Type B pancreatic cell (in vitro differentiated cells): Measurements from ENCODE around the gene MRPL43. TPM values are rescaled to one million over a fixed set of nuclear protein-coding genes. Genes with fewer than 3 reads are reported as not detected.

Experiments used
- DNase-seq: peaks from one replicate; pipeline ENCODE4 v3.0.0; 2021; ENCODE audit warnings: mixed read lengths; ENCODE audit not compliant: unreplicated experiment; ENCODE audit errors: extremely low spot score
- H3K27ac Mint-ChIP-seq: 2 replicates; pipeline ENCODE4 v1.8.0; 2021; ENCODE audit warnings: mild to moderate bottlenecking, mixed read lengths
- H3K27me3 Mint-ChIP-seq: 2 replicates; pipeline ENCODE4 v1.8.0; 2021; ENCODE audit warnings: mixed read lengths
- H3K36me3 Mint-ChIP-seq: 2 replicates; pipeline ENCODE4 v1.8.0; 2021; ENCODE audit warnings: mixed read lengths
- H3K4me1 Mint-ChIP-seq: one replicate; pipeline ENCODE4 v1.8.0; 2021; ENCODE audit warnings: mixed read lengths; ENCODE audit not compliant: unreplicated experiment
- H3K4me3 Mint-ChIP-seq: 2 replicates; pipeline ENCODE4 v1.8.0; 2021; ENCODE audit warnings: mild to moderate bottlenecking, mixed read lengths
- H3K9me3 Mint-ChIP-seq: 2 replicates; pipeline ENCODE4 v1.8.0; 2021; ENCODE audit warnings: mixed read lengths
- CTCF ChIP-seq: fragments of 200-600 bp; sonication (generic); conservative IDR thresholded peaks from 2 replicates; pipeline ENCODE4 v1.5.0; 2021; ENCODE audit warnings: antibody characterized with exemption, mild to moderate bottlenecking
- microRNA-seq: library from miRNA; unstranded; fragments of <30 nt; microRNA quantifications from one replicate; pipeline ENCODE4, GENCODE V29; 2020
- total RNA-seq: library from RNA; stranded (reverse); gene quantifications from 2 replicates; pipeline ENCODE4 v1.2.1, GENCODE V29; 2021; ENCODE audit warnings: low replicate concordance

Gene MRPL43
- total RNA-seq, 1 donor from 2014 or later: 74.2 TPM

- Mint-ChIP-seq H3K4me3 (no peak overlapping the region), H3K9me3 (no peaks in the 10 kb centered on the region), H3K27me3 (no peaks in the 10 kb centered on the region), H3K36me3 (peaks cover 23% of the 10 kb centered on the region), H3K27ac (no peak overlapping the region), H3K4me1 (no peaks in the 10 kb centered on the region)
- no peak for DNase-seq
- TF ChIP-seq CTCF: no peak
These were observed 45.1 kb downstream of the MRPL43 start for GRCh38 chr10:100942229-100942628.

DNA sequence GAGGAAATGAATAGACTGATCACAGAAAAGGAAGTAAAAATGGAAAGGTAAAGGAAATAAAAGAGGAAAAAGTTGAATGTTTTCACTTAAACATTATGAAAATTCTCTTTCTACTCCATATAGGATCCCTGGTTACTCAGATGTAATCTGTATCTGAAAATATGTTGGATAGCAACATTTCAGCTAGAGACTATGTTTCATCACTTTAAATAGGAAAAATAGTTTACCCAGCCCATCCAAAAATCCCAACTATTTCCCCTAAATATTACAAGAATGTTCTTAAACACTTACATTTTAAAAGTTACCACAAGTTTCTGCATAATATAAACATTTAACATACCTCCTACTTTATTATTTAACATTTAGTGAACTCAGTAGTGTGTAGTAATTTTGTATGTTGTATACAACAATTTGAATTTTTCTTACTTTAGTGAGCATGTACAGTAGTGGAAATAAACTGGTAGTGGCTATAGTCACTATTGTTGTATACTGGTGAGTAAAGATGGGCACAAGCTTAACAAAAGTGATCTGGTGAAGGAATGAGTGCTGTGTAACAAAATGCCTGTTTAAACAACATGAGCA is 47.4 kb downstream of the MRPL43 start:
- Mint-ChIP-seq H3K27ac (no peak overlapping the region), H3K9me3 (no peaks in the 10 kb centered on the region), H3K36me3 (peaks cover 19% of the 10 kb centered on the region), H3K27me3 (no peaks in the 10 kb centered on the region), H3K4me3 (no peak overlapping the region), H3K4me1 (no peaks in the 10 kb centered on the region)
- no peak for DNase-seq
- TF ChIP-seq CTCF: no peak

Small RNA genes within 50 kb of the gene (microRNA-seq; reads per million reads assigned to microRNA genes)
- not detected for gene MIR608

Other genes with a start within 250 kb of the MRPL43 start
- 0.19 and 4.4 TPM in 2 replicates for gene PAX2, start 241.9 kb downstream of the MRPL43 start, total RNA-seq
- gene SLF2, start 74.5 kb downstream of the MRPL43 start, total RNA-seq: 22.0 and 46.1 TPM in 2 replicates
- 28.0 and 46.0 TPM in 2 replicates for gene SEMA4G, start 18.0 kb downstream of the MRPL43 start, total RNA-seq
- 11.3 and 19.2 TPM in 2 replicates for gene TWNK, start within 50 bp of the MRPL43 start, total RNA-seq
- 50.2 and 86.6 TPM in 2 replicates for gene LZTS2, start 12.3 kb upstream of the MRPL43 start, total RNA-seq
- gene PDZD7, start 43.6 kb upstream of the MRPL43 start, total RNA-seq: 1.4 and 2.0 TPM in 2 replicates
- 15.3 and 25.7 TPM in 2 replicates for gene SFXN3, start 43.7 kb upstream of the MRPL43 start, total RNA-seq
- gene KAZALD1, start 74.5 kb upstream of the MRPL43 start, total RNA-seq: 6.9 and 17.1 TPM in 2 replicates
- gene TLX1, start 143.8 kb upstream of the MRPL43 start, total RNA-seq: 0.10 and 0.17 TPM in 2 replicates
- 4.7 TPM in 1 of 2 replicates, not detected in the other for gene LBX1, start 242.0 kb upstream of the MRPL43 start, total RNA-seq